ENCODE results near the gene PAK2. TPM values are rescaled to one million over a fixed set of nuclear protein-coding genes. Genes with fewer than 3 reads are reported as not detected.
"Not testable (repeated sequence)": the region's sequence is repeated elsewhere in the genome, so short reads cannot be mapped to it uniquely, and the experiment has no call there.

The PAK2 gene
- total and polyA plus RNA-seq, 9 of the 15 experiments (the other 6 are each of a cell fraction or from before 2014, with no cell fraction given), result 13.2 to 72.4 (median 35.7) TPM

DNA sequence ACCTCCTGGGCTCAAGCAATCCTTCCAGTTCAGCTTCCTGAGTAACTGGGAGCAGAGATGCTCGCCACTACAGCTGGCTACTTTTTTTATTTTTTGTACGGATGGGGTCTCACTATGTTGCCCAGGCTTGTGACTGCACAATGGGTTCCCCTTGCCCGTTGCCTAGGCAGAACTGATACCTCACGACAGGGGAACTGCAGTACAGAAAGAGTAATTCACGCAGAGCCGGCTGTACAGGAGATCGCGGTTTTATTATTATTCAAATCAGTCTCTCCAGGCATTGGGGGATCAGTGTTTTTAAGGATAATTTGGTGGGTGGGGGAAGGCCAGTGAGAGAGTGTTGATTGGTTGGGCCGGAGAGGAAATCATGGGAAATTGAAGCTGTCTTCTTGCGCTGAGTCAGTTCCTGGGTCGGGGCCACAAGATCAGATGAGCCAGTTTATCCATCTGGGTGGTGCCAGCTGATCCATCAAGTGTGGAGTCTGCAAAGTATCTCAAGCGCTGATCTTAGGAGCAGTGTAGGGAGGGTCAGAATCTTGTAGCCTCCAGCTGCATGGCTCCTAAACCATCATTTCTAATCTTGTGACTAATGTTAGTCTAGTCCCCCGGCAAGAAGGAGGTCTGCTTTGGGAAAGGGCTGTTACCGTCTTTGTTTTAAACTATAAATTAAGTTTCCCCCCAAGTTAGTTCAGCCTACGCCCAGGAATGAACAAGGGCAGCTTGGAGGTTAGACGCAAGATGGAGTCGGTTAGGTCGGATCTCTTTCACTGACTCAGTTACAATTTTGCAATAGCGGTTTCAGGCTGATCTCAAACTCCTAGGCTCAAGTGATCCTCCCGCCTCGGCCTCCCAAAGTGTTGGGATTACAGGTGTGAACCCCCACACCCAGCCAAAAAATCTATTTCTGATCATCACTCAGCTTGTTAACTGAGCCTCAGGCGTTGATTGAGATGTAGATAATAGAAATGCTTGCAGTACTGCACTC, 104.9 kb downstream of the PAK2 start:
- H3K9me3 ChIP-seq (replicated peaks; ENCODE audit: control insufficient read depth, insufficient read depth, low read depth, low read length); H3K27me3 ChIP-seq (ENCODE audit: control insufficient read depth in 2 of 2, insufficient read depth in 2 of 2, low read length in 2 of 2); intact Hi-C loops (cut with micrococcal nuclease); BruUV-seq (replicated peaks); H4K20me1 ChIP-seq (replicated peaks; ENCODE audit: control insufficient read depth, insufficient read depth, low read length); H3K36me3 ChIP-seq (ENCODE audit: control insufficient read depth, insufficient read depth, low read length); in situ Hi-C loops (cut with MboI); H3K9me1 ChIP-seq (ENCODE audit: control insufficient read depth, insufficient read depth, low read length); H3K4me3 ChIP-seq; H3K79me2 ChIP-seq (ENCODE audit: control insufficient read depth, insufficient read depth, low read length); TF ChIP-seq NR4A1 (CRISPR knock-in tag; IDR thresholded peaks at IDR 0.05); FOXM1 (CRISPR knock-in tag; IDR thresholded peaks at IDR 0.05; ENCODE audit: low read depth); JUND (IDR thresholded peaks at IDR 0.05; ENCODE audit: borderline replicate concordance, low read depth, low read length): not testable (repeated sequence)
- POLR2A ChIA-PET, result interaction anchor here (0.7 to 1.1 kb wide), 4 partner anchors 10 to 108 kb away, joined by 3 to 7 read pairs (median 3); partner anchors contain the start of gene NCBP2
- Histone ChIP-seq H3K9ac (ENCODE audit: insufficient read depth in 1 of 2, low read depth in 2 of 2, low read length in 2 of 2) (0 out of 4 replicates have a peak overlapping the region, but pooled peaks of 1 of the 2 experiments have one; percentile 29), H3K4me1 (replicated peaks in 1 of 2; ENCODE audit: control insufficient read depth in 2 of 2, insufficient read depth in 2 of 2, low read length in 2 of 2) (peaks cover 17 to 30% of the 10 kb centered on the region in 2 experiments), H3K4me2 (ENCODE audit: insufficient read depth, low read length) (peak overlapping the region; percentile 6; the same call in 1 of the 2 replicates), H3K27ac (ENCODE audit: extremely low read depth, low read depth, low read length) (peak overlapping the region; percentile 90; the same call in 1 of the 3 replicates), H2AFZ (ENCODE audit: low read depth, low read length) (peak overlapping the region; percentile 95)
- FAIRE-seq (peak; percentile 52), DNase-seq (ENCODE audit: extremely low read depth in 1 of 4, low spot score in 3 of 4) (peak in 2 of 4 experiments; percentile 14 to 28), ATAC-seq (peak; percentile 4; the same call in 1 of the 3 replicates)
- CTCF ChIA-PET (ENCODE audit: low intra/inter-chr PET ratio), result interaction anchor here (0.7 kb wide), 1 partner anchor 379 kb away, joined by 3 read pairs; no protein-coding TSS in a partner anchor
- WGBS (ENCODE audit: insufficient coverage, low coverage, missing lambda C conversion rate), result 38% methylated on average over 19 of the region's 22 CpGs
- TF ChIP-seq NR4A1 (tag; IDR thresholded peaks at IDR 0.05) (peak; percentile 50; the same call in 1 of the 2 replicates), BCOR (IDR thresholded peaks at IDR 0.05) (peak; percentile 86), NFIC (IDR thresholded peaks at IDR 0.05) (peak; percentile 7; the same call in 1 of the 2 replicates), FOSL1 (tag; conservative IDR thresholded peaks at IDR 0.05) (peak; percentile 62), ZNF121 (CRISPR knock-in tag; conservative IDR thresholded peaks at IDR 0.05) (peak; percentile 99), NCOR1 (IDR thresholded peaks at IDR 0.05) (peak; percentile 4; the same call in 1 of the 2 replicates), FOXM1 (IDR thresholded peaks at IDR 0.05; ENCODE audit: low read depth) (peak; percentile 34; the same call in 1 of the 2 replicates), ZNF583 (CRISPR knock-in tag; IDR thresholded peaks at IDR 0.05) (0 out of 2 replicates have a peak, but pooled peaks have one; percentile 36), EP400 (IDR thresholded peaks at IDR 0.05) (0 out of 2 replicates have a peak, but pooled peaks have one; percentile 23), ZNF316 (IDR thresholded peaks at IDR 0.05) (peak; percentile 51), PTRF (tag; IDR thresholded peaks at IDR 0.05) (peak; percentile 56; the same call in 1 of the 2 replicates), PTTG1 (tag; IDR thresholded peaks at IDR 0.05; ENCODE audit: low read depth) (peak; percentile 70), DMBX1 (CRISPR knock-in tag; IDR thresholded peaks at IDR 0.05; ENCODE audit: borderline replicate concordance) (peak; percentile 35; the same call in 1 of the 2 replicates), ZBTB17 (CRISPR knock-in tag; IDR thresholded peaks at IDR 0.05) (0 out of 2 replicates have a peak, but pooled peaks have one; percentile 19), E2F3 (CRISPR knock-in tag; IDR thresholded peaks at IDR 0.05) (0 out of 2 replicates have a peak, but pooled peaks have one; percentile 25), JUND (tag; IDR thresholded peaks at IDR 0.05; ENCODE audit: borderline replicate concordance, low read depth, low read length) (0 out of 3 replicates have a peak, but pooled peaks have one; percentile 4)
- TF ChIP-seq, protein P1, sequence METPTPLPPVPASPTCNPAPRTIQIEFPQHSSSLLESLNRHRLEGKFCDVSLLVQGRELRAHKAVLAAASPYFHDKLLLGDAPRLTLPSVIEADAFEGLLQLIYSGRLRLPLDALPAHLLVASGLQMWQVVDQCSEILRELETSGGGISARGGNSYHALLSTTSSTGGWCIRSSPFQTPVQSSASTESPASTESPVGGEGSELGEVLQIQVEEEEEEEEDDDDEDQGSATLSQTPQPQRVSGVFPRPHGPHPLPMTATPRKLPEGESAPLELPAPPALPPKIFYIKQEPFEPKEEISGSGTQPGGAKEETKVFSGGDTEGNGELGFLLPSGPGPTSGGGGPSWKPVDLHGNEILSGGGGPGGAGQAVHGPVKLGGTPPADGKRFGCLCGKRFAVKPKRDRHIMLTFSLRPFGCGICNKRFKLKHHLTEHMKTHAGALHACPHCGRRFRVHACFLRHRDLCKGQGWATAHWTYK (CRISPR knock-in tag; IDR thresholded peaks at IDR 0.05), result 0 out of 2 replicates have a peak, but pooled peaks have one; percentile 57
- TF ChIP-seq, protein P2, sequence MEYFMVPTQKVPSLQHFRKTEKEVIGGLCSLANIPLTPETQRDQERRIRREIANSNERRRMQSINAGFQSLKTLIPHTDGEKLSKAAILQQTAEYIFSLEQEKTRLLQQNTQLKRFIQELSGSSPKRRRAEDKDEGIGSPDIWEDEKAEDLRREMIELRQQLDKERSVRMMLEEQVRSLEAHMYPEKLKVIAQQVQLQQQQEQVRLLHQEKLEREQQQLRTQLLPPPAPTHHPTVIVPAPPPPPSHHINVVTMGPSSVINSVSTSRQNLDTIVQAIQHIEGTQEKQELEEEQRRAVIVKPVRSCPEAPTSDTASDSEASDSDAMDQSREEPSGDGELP (CRISPR knock-in tag; IDR thresholded peaks at IDR 0.05; ENCODE audit: borderline replicate concordance), result peak; percentile 76
